Astrocyte of the hippocampus (primary cell): ENCODE results near the gene CCDC134.
A peak's percentile ranks its signal among the peaks of the same experiment; 100 is the strongest.

Experiments
- DNase-seq: peaks from one replicate; pipeline ENCODE4 v3.0.0; 2011; ENCODE audit warnings: low read depth, low spot score

CCDC134 gene

GRCh38 chr22:41800348-41801146 lies at the start of gene CCDC134:
Gene CCDC134, plus strand, starts transcription at chr22:41800679. Its CDS starts 8,212 bp downstream, at chr22:41808891.
- DNase-seq = peak; percentile 95

GRCh38 chr22:41752011-41752970 lies 48.2 kb upstream of the CCDC134 start:
- DNase-seq = no peak

DNA sequence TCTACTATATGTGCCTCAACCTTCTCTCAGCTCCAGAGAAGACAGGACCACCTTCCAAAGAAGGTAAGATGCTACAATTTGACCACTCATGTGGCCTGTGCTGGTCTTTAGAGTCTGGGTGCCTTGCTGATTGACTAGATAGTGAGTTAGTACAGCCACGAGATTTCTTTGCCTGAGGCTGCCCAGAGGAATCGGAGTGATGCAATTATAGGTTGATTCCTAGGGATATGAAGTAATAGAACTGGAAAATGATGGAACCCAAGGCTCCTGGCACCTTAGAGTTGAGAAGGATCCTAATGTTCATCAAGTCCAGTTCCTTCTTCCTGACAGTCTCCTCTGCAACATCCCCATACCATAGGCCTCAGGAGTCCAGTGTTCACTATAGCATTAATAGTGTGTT lies 46.5 kb upstream of the CCDC134 start:
- no peak for DNase-seq

GRCh38 chr22:41757502-41757901 lies 43.0 kb upstream of the CCDC134 start:
- DNase-seq = no peak

DNA sequence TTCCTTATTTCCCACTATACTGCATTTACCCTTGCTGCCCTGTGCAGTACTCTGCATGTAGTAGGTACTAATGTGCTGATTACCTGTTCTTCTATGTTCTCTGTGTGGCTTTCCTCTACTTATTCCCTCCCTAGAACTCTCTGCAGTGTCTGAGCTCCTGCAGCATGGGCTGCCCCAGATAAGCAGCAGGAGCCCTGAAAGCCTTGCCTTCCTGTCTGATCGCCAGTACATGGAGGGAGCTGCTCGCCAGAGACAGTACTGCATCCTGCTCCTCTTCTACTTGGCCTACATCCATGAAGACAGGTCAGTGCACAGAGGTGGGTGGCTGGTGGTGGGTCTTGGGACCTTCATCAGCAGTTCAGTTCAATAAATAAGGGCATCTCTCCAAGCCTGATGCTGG lies 42.2 kb upstream of the CCDC134 start:
- no peak for DNase-seq

DNA sequence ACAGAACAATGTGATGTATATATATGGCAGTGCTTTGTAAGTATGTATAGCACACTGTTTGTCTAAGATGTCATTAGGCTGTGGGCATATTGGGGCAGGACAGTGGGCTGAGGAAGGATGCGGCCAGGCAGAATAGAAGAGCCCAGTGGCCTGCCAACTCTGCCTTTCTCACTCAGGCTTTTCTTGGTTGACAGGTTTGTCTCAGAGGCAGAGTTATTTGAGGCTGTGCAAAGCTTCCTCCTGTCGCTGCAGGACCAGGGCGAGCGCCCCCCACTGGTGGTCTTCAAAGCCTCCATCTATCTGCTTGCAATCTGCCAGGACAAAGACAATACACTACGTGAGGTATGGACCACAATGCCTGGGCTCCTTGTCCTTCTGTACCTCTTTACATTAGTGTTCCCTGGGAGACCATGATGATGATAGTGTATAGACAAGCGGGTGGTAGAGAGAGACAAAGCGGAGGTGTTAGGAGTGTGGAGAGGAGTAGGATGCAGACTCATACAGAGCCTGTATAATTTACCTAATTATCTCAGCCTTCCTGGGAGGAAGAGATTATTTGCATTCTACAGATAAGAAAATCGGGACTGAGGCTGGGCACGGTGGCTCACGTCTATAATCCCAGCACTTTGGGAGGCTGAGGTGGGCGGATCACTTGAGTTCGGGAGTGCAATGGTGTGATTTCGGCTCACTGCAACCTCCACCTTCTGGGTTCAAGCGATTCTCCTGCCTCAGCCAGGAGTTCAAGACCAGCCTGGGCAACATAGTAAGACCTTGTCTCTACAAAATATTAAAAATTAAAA lies 37.3 kb upstream of the CCDC134 start:
- DNase-seq = peak; percentile 15

GRCh38 chr22:41766476-41766875 lies 34.0 kb upstream of the CCDC134 start:
- DNase-seq = no peak

DNA sequence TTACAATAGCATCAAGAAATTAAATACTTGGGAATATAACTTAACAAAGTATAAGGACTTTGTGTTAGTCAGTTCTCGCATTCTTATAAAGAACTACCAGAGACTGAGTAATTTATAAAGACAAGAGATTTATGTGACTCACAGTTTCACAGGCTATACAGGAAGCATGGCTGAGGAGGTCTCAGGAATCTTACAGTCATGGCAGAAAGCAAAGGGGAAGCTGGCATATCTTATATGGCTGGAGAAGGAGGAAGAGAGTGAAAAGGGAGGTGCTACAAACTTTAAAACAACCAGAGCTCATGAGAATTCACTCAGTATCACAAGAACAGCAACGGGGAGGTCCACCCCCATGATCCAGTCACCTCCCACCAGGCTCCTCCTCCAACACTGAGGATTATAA lies 32.0 kb upstream of the CCDC134 start:
- peak; percentile 45 for DNase-seq

GRCh38 chr22:41770715-41771468 lies 29.6 kb upstream of the CCDC134 start:
- DNase-seq = no peak

- no peak for DNase-seq
Measured at GRCh38 chr22:41772198-41772597, 28.3 kb upstream of the CCDC134 start.

DNA sequence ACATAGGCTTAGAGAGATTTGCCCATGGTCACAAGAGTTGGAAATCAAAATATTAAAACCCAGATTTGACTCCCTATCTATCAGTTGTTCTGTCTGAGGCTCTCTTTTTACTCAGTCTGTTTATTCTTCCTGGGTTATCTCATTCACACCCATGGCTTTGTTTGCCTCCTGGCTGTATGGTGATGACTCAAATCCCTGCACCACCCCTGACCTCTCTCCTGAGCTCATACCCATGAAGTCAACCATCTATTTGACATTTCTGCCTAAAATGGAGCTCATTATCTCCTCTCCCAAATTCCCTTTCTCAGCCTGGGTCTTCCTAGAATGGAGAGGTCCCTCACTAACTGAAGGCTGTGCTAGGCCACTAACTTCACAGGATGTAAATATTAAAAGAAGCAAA lies 27.8 kb upstream of the CCDC134 start:
- DNase-seq = no peak

DNA sequence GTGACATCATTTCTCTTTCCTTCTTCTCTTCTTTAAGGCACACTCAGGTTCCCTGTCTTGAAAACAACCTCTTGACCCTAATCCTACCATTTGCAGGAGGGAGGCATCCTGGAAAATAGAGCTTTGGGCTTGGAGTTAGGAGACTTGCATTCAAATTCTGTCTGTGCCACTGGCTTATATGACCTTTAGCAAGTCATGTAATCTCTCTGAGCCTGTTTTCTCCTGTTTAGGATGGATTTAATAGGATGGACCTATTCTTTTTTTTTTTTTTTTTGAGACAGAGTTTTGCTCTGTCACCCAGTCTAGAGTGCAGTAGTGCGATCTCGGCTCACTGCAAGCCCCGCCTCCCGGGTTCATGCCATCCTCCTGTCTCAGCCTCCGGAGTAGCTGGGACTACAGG lies 25.1 kb upstream of the CCDC134 start:
- DNase-seq = no peak

GRCh38 chr22:41775976-41776375 lies 24.5 kb upstream of the CCDC134 start:
- DNase-seq = no peak

DNA sequence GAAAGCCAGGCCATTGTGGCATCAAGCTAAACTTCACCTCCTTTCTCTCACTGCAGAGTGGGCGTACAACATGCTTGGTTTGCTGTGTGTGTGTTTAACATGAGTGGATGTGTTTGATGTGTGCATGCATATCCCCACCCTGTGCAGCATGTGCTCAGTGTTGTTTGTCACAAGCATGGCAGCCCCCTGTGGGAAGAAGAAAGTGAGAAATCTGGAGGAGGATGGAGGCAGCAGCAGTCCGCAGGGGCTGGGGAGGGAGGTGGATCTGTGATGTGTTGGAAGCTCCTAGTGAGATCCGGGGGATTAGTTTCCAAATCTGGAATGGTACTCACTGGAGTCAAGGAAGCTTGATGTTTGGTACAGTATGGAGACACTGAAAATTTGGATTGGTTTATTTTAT lies 24.1 kb upstream of the CCDC134 start:
- DNase-seq = no peak

DNA sequence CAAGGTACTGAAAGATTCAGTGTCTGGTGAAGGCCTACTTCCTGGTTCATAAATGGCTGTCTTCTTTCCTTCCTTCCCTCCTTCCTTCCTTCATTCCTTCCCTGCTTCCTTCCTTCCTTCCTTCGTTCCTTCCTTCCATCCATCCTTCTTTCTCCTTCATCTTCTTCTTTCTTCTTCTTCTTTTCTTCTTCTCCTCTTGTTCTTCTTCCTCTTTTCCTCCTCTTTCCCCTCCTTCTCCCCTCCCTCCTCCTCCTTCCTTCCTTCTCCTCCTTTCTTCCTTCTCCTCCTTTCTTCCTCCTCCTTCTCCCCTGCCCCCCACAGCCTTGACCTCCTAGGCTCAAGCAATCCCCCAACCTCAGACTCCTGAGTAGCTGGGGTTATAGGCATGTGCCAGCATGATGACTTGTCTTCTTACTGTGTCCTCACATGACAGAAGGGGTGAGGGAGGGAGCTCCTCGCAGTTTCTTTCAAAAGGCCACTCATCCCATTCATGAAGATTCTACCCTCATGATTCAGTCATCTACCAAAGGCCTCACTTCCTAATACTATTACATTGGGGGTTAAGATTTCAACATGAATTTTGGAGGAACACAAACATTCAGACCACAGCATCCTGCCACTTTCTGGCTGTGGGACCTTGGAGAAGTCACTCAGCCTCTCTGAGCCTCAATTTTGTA lies 22.6 kb upstream of the CCDC134 start:
- no peak for DNase-seq

- DNase-seq = no peak
Measured at GRCh38 chr22:41779929-41780505, 20.5 kb upstream of the CCDC134 start.

- DNase-seq = no peak
Measured at GRCh38 chr22:41780746-41781505, 19.6 kb upstream of the CCDC134 start.

GRCh38 chr22:41781507-41781906 lies 19.0 kb upstream of the CCDC134 start:
- no peak for DNase-seq

- no peak for DNase-seq
Measured at GRCh38 chr22:41782316-41782715, 18.2 kb upstream of the CCDC134 start.
